Measurements from ENCODE around the gene CARHSP1.
"Not testable (repeated sequence)": the region's sequence is repeated elsewhere in the genome, so short reads cannot be mapped to it uniquely, and the experiment has no call there.

CARHSP1 gene

DNA sequence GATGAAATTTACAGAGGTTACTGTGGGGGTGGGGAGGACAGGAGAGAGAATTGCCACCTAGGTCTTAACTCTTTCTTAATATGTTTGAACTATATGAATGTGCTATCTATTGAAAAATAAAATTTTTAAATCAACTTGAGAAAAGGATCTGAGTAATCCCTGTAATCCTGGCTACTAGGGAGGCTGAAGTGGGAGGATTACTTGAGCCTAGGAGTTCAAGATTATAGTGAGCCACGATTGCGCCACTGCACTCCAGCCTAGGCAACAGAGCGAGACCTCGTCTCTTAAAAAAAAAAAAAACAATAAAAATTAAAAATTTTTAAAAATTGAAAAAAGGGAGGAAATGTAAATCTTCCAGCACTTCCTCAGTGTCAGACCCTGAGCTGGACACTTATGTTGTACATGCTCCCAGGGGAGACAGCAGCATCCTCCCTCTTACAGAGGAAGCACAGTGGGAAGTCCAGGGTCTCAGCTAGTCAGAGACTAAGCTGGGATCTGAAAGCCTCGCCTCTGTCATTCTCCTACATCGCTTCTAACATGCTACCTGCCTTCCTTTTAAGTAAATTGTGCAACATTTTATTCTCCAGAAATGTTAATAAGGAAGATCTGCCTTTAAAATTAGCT lies 49.3 kb downstream of the CARHSP1 start:
- no peak for DNase-seq

DNA sequence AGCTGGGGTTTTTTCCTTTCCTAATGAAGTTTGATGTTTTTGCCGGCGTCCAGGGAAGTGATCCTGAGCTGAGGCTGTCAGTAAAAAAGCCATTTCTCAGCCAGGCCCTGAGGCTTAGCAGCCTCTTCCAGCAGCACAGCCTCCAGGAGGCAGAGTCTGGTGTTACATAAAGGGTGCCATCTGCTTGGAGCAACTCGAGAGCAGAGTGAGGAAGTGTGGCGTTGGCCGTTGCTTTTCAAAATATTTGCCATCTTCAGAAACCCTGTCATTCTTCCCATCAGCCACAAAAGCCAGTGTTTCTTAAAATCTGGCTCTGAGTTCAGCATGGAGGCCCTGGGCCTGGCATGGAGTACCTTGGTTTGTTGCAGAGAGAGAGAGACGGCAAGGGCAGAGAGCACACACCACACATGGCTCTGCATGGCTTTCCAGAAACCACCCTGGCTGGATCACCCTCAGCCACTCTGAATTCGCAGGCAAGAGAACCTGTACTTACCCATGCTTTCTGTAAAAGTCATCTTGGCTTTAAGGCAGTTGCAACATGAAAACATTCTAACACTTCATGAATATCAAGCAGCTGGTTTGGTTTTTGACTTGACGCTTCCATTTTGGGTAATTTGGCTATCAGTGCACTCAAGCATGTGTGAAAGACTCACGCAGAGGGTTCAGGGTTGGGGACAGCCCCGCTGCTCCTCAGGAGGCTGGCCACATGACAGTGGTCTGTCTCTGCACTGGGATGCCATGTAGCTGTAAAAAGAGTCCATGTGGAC lies 50.1 kb downstream of the CARHSP1 start:
- no peak for DNase-seq

DNA sequence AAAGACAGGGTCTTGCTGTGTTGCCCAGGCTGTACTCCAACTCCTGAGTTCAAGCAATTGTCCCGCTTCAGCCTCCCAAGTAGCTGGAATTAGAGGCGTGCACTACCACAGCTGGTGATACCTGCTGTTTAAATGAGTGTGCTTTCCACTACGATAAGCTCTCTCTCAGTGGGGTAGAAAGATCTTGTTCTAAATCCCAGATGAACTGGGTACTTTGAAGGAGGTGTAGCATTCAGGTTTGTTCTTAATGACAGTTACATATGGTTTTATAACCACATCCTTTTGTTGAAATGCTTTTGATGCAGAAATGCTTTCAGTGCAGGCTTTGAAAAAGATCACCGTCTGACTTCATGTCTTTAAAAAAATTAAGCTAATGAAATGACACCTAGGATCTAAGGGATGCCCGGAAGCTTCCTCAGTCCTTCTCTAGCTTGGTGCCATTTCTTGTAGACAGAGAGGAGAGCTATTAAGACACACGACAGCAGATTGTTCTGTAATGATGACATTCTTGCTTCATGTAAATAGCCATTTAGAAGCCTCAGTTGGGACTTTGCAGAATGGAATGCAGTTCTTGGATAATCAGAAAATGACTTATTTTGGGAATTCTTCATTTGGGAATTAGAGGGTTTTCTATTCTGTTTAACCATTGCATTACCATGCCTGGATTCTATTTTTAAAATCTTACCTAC lies 51.7 kb downstream of the CARHSP1 start:
- DNase-seq: no peak

DNA sequence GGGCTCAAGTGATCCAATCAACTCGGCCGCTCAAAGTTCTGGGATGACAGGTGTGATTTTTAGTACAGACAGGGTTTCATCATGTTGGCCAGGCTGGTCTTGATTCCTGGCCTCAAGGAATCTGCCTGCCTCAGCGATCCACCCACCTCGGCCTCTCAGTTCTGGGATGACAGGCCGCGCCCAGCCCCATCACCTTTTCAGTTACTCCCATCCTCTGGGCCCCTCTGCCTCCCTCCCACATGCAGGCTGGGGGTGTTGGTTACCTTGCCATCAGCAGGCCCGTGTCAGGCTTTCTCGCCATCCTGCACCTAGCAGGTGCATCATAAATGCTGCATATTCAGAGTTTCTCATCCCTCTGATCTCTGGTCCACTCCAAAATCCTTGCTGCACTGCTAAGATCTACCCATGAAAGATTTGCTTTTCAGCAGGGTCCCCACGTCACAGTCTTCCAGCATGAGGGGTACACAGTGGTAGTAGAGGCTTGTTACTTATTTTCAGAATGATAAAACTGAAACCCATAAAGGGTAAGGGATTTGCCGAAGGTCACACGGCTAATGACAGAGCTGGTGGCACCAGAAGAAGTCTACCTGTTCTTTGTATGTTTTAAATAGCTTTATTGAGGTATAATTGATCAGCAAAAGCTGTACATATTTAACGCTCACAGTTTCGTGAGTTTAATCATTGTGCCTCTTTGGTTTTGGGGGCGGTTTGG lies 54.6 kb downstream of the CARHSP1 start:
- no peak for DNase-seq

DNA sequence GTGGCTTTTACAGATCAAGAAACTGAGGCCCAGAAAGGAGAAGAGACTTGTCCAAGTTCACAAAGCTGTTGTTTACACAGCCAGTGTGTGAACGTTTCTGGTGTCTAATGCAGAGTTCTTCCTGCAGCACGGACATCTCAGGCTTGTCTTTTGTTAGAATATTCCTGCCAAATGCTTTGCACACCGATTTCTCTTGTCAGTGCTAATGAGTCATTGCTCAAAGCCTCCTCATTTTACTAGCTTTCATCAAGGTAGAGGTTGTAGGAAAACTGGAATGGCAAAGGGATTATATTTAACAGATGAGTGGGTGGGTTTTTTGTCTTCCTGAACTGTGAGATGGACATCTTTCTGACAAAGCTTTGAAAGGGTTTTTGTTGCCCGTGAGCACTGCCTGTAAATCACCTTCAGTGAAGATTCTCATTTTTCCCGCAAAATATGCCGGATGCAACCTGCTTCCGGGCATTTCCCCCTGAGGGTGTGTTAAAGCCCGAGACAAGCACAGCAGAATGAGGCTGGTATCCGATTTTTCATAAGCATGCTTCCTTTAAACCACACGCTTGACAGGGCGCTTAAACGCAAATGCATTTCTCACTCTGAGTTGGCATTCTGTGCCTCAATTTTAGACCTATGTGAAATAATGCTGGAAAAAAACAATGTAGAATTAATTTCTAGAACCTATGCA lies 56.5 kb downstream of the CARHSP1 start:
- DNase-seq: no peak

DNA sequence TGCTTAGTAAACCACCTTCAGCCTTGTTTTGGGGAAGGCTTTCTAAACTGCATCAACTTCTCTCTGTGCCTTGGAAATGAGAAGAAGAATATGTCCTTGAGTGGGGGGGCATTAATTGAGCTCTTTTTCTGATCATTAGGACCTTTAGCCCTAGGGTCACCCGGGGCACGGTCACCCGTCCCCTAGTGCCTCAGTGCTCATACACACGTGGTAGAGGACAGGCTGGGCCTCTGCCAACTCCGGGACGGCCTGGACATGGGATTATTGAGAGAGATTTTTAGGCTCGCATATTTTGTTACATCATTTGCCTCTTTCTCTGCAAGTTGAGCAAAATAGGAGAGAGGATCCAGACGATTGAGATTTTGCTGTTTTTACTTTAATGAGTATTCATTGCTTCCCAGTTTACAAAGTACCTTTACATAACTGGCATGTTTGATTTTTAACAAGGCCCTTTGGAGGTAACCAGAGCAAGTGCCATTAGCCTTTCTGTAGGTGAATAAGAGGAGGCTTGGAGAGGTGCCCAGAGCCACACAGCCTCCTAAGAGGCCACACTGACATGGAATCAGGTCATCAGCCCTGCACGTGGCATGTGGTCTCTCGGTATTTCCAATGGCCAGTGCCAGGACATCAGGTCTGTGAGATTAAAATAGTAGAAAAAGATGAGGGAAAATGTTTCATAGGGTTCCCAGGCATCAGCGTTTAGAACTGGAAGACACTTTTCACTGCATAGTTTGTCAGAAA lies 60.0 kb downstream of the CARHSP1 start:
- DNase-seq: no peak

DNA sequence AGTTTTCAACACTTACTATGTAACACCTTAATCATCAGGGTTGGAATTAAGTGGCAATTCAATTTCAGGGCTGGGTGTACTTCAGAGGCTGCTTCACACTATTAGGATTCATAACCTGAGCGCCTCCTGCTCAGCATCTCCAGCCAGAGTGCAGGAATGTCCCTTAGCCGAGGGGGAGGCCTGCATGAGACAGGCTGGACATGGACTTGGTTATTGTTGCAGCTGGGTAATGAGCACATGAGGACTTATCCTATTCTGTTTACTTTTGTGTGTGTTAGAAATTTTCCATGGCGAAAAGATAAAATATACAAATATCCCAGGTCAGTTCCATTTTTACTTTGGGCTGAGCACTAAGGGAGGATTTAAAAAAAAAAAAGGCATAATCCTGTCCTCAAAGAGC lies 60.8 kb downstream of the CARHSP1 start:
- no peak for DNase-seq

DNA sequence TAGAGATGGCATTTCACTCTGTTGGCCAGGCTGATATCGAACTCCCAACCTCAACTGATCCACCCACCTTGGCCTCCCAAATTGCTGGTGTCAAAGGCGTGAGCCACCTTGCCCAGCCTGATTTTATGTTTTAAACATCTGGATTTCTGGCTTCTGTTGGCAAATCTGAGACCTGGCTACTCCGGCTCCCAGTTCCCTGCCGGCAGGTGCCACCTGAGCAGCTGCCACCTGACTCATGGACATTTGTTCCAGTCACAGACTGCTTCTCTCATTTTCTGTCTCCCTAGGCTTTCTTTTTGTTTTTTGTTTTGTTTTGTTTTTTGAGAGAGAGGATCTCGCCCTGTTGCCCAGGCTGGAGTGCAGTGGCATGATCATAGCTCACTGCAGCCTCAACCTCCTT lies 61.6 kb downstream of the CARHSP1 start:
- DNase-seq: no peak

DNA sequence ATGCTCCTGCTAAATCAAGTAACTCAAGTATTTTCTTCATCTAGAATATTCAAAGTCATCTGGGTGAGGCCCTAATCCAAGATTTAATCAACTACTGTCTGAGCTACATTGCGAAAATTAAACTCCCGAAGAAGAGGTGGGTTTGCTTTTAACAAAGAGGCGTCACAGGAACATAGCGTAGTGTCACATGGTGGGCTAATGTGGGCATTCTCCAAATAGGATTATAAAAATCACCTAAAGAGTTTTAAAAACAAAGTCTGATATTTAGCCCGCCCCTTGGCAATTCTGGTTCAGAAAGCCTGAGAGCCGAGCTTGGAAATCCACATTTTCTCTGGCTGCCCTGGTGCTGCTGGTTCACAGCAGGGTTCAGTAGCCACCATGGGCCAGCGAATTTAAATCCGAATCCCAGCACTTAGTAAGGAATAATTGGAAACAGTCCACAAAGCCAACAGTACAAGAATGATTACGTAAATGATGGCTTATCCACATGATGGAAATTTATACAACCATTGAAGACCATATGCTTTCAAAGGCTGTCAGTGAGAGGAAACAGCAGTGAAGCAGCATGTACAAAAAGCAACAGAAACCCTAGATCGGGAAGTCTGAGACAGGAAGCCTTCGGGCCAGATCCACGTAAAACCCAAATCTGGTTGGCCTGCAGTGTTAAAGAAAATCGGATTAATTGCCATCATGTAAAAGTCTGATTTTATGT lies 62.4 kb downstream of the CARHSP1 start:
- DNase-seq: peak; percentile 2

DNA sequence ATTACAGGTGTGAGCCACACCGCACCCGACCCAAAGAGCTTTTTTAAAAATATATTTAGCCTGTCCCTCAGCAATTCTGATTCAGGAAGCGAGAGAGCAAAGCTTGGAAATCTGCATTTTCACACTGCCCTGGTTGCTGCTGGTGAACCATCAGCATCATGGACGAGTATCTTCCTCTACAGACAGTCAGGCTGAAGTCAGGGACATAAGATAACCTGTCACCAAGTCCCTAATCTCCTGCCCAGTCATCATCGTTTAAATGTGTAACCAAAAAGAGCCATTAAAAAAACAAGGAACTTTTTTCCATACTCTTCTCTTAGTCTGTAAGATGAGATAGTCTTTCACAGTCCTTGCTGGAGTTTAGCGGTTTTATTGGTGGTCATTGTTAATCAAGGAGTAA lies 64.5 kb downstream of the CARHSP1 start:
- DNase-seq: no peak

DNA sequence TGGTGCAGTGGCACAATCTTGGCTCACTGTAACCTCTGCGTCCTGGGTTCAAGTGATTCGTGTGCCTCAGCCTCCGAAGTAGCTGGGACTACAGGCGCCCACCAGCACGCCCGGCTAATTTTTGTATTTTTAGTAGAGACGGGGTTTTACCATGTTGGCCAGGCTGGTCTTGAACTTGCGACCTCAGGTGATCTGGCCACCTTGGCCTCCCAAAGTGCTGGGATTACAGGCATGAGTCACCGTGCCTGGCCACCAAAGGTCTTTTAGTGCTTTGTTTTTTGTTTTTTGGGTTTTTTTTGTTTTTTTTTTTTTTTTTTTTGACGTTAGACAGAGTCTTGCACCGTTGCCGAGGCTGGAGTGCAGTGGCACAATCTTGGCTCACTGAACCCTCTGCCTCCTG lies 65.1 kb downstream of the CARHSP1 start:
- not testable (repeated sequence) for DNase-seq
